ENCODE data around the gene SYNE1.

- TF ChIP-seq CTCF (conservative IDR thresholded peaks at IDR 0.05; ENCODE audit: low read length) (peak; percentile 85), EZH2phosphoT487 (IDR thresholded peaks at IDR 0.05; ENCODE audit: borderline replicate concordance, low read depth, low read length) (no peak)
Observed at GRCh38 chr6:152642578-152643375, 5.6 kb upstream of the SYNE1 start.

Data from OCI-LY7 (cell line).